ENCODE results near the gene CFAP299. TPM values are rescaled to one million over a fixed set of nuclear protein-coding genes. Genes with fewer than 3 reads are reported as not detected.

Gene CFAP299
- total RNA-seq, 1 donor from 2014 or later = 0.93 TPM

- TF ChIP-seq CTCF (IDR thresholded peaks at IDR 0.05; ENCODE audit: unreplicated experiment) = no peak
- no peak overlapping the region for H3K4me3 Mint-ChIP-seq (ENCODE audit: low read depth)
- no peaks in the 10 kb centered on the region for H3K27me3 Mint-ChIP-seq
- no peak overlapping the region for H3K27ac Mint-ChIP-seq
- H3K36me3 Mint-ChIP-seq (ENCODE audit: insufficient read depth) = no peaks in the 10 kb centered on the region
- DNase-seq (ENCODE audit: low spot score, unreplicated experiment) = no peak
- H3K9me3 Mint-ChIP-seq (ENCODE audit: low read depth) = no peaks in the 10 kb centered on the region
- peaks cover 8% of the 10 kb centered on the region for H3K4me1 Mint-ChIP-seq (ENCODE audit: low read depth)
These were observed 478.7 kb downstream of the CFAP299 start for GRCh38 chr4:80814266-80814665.

- H3K4me1 Mint-ChIP-seq (ENCODE audit: low read depth) = no peaks in the 10 kb centered on the region
- no peak for DNase-seq (ENCODE audit: low spot score, unreplicated experiment)
- peaks cover 3% of the 10 kb centered on the region for H3K27me3 Mint-ChIP-seq
- TF ChIP-seq CTCF (IDR thresholded peaks at IDR 0.05; ENCODE audit: unreplicated experiment) = no peak
- H3K9me3 Mint-ChIP-seq (ENCODE audit: low read depth) = peaks cover 14% of the 10 kb centered on the region
- no peaks in the 10 kb centered on the region for H3K36me3 Mint-ChIP-seq (ENCODE audit: insufficient read depth)
- no peak overlapping the region for H3K27ac Mint-ChIP-seq
- H3K4me3 Mint-ChIP-seq (ENCODE audit: low read depth) = no peak overlapping the region
These were observed 496.1 kb downstream of the CFAP299 start for GRCh38 chr4:80831383-80832361.

GRCh38 chr4:80839281-80839680 is 503.8 kb downstream of the CFAP299 start:
- Mint-ChIP-seq H3K27me3 (no peaks in the 10 kb centered on the region), H3K27ac (no peak overlapping the region), H3K9me3 (ENCODE audit: low read depth) (peaks cover 10% of the 10 kb centered on the region), H3K4me1 (ENCODE audit: low read depth) (peaks cover 2% of the 10 kb centered on the region), H3K36me3 (ENCODE audit: insufficient read depth) (no peaks in the 10 kb centered on the region), H3K4me3 (ENCODE audit: low read depth) (no peak overlapping the region)
- TF ChIP-seq CTCF (IDR thresholded peaks at IDR 0.05; ENCODE audit: unreplicated experiment) = no peak
- no peak for DNase-seq (ENCODE audit: low spot score, unreplicated experiment)

- TF ChIP-seq CTCF (IDR thresholded peaks at IDR 0.05; ENCODE audit: unreplicated experiment) = no peak
- no peak overlapping the region for H3K4me3 Mint-ChIP-seq (ENCODE audit: low read depth)
- H3K4me1 Mint-ChIP-seq (ENCODE audit: low read depth) = peaks cover 2% of the 10 kb centered on the region
- no peak for DNase-seq (ENCODE audit: low spot score, unreplicated experiment)
- no peaks in the 10 kb centered on the region for H3K36me3 Mint-ChIP-seq (ENCODE audit: insufficient read depth)
- peaks cover 10% of the 10 kb centered on the region for H3K9me3 Mint-ChIP-seq (ENCODE audit: low read depth)
- H3K27ac Mint-ChIP-seq = no peak overlapping the region
- H3K27me3 Mint-ChIP-seq = no peaks in the 10 kb centered on the region
These were observed 504.3 kb downstream of the CFAP299 start for GRCh38 chr4:80839792-80840191.

GRCh38 chr4:80840396-80840795 is 504.9 kb downstream of the CFAP299 start:
- Mint-ChIP-seq H3K4me3 (ENCODE audit: low read depth) (no peak overlapping the region), H3K27ac (no peak overlapping the region), H3K4me1 (ENCODE audit: low read depth) (peaks cover 2% of the 10 kb centered on the region), H3K27me3 (no peaks in the 10 kb centered on the region), H3K36me3 (ENCODE audit: insufficient read depth) (no peaks in the 10 kb centered on the region), H3K9me3 (ENCODE audit: low read depth) (peaks cover 13% of the 10 kb centered on the region)
- no peak for TF ChIP-seq CTCF (IDR thresholded peaks at IDR 0.05; ENCODE audit: unreplicated experiment)
- no peak for DNase-seq (ENCODE audit: low spot score, unreplicated experiment)
